ENCODE measurements around the gene PLPPR5.

Gene PLPPR5

DNA sequence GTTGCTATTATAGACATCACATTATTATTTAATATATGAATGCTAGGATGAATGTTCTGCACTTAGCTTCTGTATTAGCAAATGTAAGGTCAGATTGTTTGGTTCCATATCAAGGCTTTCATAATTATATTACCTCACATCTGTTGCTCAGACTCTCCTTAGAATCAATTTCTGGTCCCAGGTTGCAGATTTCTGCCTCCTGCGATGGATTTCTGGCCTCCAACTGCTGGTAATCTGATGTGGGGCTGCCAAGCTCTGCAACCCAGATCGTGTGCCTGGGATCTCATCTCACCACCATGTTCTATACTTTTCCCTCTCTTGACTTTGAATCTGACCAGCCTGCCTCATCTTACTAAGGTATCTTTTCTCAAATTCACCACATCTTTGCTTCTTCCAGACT is 25.2 kb downstream of the PLPPR5 start:
- Histone ChIP-seq H3K4me1 (peaks cover 46% of the 10 kb centered on the region), H3K9me3 (no peaks in the 10 kb centered on the region), H3K27me3 (no peaks in the 10 kb centered on the region), H3K36me3 (no peaks in the 10 kb centered on the region), H3K4me3 (ENCODE audit: low read depth, low read length) (peak overlapping the region; percentile 15; the same call in 1 of the 2 replicates)
- peak; percentile 76 for DNase-seq
- TF ChIP-seq, protein P1, sequence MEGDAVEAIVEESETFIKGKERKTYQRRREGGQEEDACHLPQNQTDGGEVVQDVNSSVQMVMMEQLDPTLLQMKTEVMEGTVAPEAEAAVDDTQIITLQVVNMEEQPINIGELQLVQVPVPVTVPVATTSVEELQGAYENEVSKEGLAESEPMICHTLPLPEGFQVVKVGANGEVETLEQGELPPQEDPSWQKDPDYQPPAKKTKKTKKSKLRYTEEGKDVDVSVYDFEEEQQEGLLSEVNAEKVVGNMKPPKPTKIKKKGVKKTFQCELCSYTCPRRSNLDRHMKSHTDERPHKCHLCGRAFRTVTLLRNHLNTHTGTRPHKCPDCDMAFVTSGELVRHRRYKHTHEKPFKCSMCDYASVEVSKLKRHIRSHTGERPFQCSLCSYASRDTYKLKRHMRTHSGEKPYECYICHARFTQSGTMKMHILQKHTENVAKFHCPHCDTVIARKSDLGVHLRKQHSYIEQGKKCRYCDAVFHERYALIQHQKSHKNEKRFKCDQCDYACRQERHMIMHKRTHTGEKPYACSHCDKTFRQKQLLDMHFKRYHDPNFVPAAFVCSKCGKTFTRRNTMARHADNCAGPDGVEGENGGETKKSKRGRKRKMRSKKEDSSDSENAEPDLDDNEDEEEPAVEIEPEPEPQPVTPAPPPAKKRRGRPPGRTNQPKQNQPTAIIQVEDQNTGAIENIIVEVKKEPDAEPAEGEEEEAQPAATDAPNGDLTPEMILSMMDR (IDR thresholded peaks at IDR 0.05; ENCODE audit: low read depth, low read length), result no peak

DNA sequence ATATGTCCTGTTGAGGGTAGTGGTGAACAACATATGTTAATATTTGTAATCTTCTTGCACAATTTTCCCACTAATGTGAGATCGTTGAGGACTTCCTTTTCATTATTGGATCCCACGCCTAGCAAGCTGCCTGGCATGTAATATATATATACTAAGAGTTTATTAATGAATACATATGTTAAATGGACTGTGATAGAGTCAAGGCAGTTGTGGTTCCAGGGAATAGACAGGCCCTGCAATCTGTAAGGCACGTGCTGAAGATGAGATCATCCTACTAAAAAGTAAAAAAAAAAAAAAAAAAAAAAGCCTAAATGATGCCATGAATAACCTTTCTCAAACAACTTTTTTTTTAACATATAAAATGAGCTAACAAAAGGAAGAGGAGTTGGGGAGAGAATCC is 28.9 kb downstream of the PLPPR5 start:
- H3K27me3 ChIP-seq, result no peaks in the 10 kb centered on the region
- H3K4me3 ChIP-seq (ENCODE audit: low read depth, low read length), result no peak overlapping the region
- peaks cover 37% of the 10 kb centered on the region for H3K4me1 ChIP-seq
- DNase-seq, result no peak
- no peaks in the 10 kb centered on the region for H3K36me3 ChIP-seq
- H3K9me3 ChIP-seq, result no peaks in the 10 kb centered on the region
- TF ChIP-seq, protein P1 (IDR thresholded peaks at IDR 0.05; ENCODE audit: low read depth, low read length), result no peak

DNA sequence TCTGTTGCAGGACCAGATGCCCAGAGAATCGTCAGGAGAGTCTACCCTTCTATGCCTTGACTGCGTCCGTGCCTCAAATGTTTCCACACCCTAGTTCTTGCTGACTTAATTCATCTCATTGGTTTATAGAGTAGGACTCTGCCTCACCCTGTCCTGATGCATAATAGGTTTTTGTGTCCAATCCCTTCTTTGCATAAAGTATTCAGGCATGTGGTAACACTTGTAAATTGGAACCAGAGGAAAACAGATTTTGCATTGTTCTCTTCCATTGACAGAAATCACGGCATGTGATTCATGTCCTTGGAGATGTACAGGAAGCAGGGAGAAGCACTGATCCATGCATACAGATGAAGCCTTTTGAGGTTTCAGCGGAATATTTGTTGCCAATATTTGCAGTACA is 29.5 kb downstream of the PLPPR5 start:
- Histone ChIP-seq H3K4me1 (peaks cover 32% of the 10 kb centered on the region), H3K27me3 (no peaks in the 10 kb centered on the region), H3K9me3 (no peaks in the 10 kb centered on the region), H3K36me3 (no peaks in the 10 kb centered on the region), H3K4me3 (ENCODE audit: low read depth, low read length) (no peak overlapping the region)
- TF ChIP-seq, protein P1 (IDR thresholded peaks at IDR 0.05; ENCODE audit: low read depth, low read length), result no peak
- DNase-seq, result no peak

DNA sequence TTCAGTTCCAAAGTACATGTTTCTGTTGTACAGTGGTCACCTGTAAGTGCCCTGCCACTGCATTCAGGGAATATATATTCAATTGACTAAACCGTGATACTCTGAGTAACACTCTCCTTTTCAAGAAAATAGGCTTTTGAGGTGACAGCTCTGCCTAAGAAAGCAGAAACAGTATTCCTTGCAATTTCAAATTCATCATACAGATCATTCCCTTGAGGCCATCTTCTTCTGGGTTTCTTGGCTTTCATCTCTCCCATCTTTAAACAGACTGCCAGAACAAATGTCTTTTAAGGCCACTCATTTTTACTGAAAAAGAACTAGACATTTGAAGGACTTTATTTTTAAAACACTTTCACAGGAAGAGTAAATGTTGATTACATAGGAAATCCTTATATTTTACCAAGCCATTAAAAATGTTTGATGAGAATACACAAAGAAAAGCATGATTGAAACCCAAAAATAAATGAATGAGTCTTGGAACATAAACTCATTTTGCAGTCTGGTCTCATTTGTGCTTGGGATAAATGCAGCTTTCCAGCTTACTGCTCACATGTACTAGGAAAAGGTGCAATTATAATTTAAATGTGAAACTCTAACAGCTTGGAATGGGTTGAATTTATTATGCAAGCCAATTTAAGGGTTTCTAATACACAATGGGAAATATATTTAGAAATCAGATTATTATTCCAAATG is 34.7 kb downstream of the PLPPR5 start:
- H3K36me3 ChIP-seq, result no peaks in the 10 kb centered on the region
- H3K9me3 ChIP-seq, result no peaks in the 10 kb centered on the region
- no peak overlapping the region for H3K4me3 ChIP-seq (ENCODE audit: low read depth, low read length)
- H3K4me1 ChIP-seq, result peaks cover 11% of the 10 kb centered on the region
- no peaks in the 10 kb centered on the region for H3K27me3 ChIP-seq
- TF ChIP-seq, protein P1 (IDR thresholded peaks at IDR 0.05; ENCODE audit: low read depth, low read length), result no peak
- DNase-seq, result no peak

DNA sequence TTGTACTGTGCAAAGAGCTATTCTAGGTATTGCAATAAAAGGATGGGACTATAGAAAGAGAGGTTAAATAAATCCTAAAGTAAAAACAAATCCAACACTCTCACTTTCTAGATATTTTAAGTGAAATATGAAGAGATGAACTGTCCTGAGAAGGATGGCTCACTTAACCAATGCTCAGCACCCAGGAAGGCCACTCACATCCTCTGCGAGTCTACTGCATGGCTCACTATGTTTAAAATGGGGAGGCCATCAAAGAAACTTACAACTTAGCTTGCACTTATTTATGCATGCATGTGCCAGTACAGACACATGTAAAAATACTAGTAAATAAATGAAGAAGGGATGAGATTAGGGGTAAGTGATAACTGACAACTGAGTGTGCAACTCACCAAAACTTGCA is 37.5 kb downstream of the PLPPR5 start:
- TF ChIP-seq, protein P1 (IDR thresholded peaks at IDR 0.05; ENCODE audit: low read depth, low read length), result no peak
- Histone ChIP-seq H3K9me3 (no peaks in the 10 kb centered on the region), H3K4me3 (ENCODE audit: low read depth, low read length) (no peak overlapping the region), H3K36me3 (no peaks in the 10 kb centered on the region), H3K4me1 (peaks cover 22% of the 10 kb centered on the region), H3K27me3 (no peaks in the 10 kb centered on the region)
- DNase-seq, result no peak

DNA sequence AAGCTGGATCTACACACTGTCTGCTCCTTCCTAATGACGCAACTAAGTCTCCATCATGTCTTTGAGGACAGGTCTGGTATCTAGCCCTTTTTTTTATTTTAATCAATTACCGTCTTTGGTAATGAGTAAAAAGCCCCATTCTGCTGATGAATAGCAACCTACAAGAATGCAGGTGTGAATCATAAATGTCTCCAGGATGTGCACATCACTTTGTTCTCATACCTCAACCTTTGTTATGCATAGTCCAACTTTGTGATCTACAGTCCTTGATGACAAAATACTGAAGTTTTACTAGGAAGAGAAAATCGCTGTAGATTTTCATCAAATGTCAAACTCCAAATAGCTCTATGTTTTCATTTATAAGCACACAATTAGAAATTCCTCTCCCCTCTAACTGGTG is 39.3 kb downstream of the PLPPR5 start:
- peaks cover 22% of the 10 kb centered on the region for H3K4me1 ChIP-seq

More for the DNA sequence above, 39.3 kb downstream of the PLPPR5 start:
- H3K36me3 ChIP-seq, result no peaks in the 10 kb centered on the region
- no peaks in the 10 kb centered on the region for H3K27me3 ChIP-seq
- no peak overlapping the region for H3K4me3 ChIP-seq (ENCODE audit: low read depth, low read length)
- no peaks in the 10 kb centered on the region for H3K9me3 ChIP-seq
- DNase-seq, result no peak
- TF ChIP-seq, protein P1 (IDR thresholded peaks at IDR 0.05; ENCODE audit: low read depth, low read length), result no peak
